Measurements from ENCODE around the gene MRPL17.

MRPL17 gene

DNA sequence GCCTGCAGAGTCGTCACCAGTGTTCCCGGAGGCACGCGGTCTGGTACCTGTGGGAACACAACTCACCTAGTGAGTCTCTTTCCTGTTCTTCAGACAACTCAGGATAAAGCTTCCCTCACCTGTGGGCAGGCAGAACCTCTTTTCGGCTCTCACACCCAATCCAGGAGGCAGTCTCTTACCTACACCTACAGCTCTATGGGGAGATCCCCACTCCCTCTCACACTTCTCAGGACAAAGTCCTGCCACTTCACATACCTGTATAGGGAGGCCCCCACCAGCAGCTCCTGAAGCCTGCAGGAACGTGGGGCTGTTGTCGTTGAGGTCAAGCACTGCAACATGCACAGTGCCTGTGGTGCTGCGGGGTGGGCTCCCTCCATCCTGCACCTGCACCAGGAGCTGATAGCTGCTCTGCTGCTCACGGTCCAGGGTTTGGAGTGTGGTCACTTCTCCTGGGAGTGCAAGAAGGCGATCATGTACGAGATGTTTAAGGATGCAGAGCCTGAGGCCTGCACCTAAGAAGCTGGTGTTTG lies 51.7 kb downstream of the MRPL17 start:
- DNase-seq = no peak

DNA sequence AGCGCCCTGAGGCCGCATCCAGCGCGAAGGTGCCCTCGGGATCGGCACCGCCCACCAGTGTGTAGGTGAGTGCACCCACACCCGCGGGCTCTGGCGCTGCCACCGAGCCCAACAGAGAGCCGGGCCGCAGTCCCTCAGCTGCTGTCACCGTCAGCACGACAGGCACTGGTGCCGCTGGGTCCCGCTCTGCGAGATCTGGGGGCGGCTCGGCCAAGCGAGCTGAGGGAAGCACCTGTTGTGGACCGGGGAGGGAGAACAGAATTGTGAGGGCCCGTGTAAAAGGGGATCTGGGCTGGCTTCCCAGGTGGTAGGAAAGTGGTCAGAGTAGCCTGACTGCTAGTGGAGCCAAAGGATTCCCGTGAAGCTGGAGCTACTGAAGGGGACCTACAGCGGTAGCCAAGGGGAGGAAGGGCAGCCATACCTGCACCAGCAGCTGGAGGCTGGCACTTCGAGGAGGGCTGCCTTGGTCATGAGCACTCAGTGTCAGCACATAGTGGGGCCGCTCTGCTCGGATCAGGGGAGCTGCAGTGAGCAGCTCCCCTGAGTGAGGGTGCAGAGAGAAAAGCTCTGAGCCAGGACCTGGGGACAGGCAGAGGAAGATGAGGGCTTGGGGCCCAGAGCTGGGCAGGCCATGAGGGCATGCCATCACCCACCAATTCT lies 52.4 kb downstream of the MRPL17 start:
- DNase-seq = no peak
